HepG2 (cell line): ENCODE measurements around the gene PAX7. TPM values are rescaled to one million over a fixed set of nuclear protein-coding genes. Genes with fewer than 3 reads are reported as not detected.

Experiments
- ATAC-seq: fragments of 200-7000 bp; cut with Tn5 transposase; 3 replicates; pipeline ENCODE4 v1.9.1; 2020; ENCODE audit warnings: mild to moderate bottlenecking, moderate library complexity
- BruUV-seq: library from RNA; stranded (reverse); fragments of 400-500 nt; replicated peaks from 2 replicates; lab custom pipeline; 2021; lab: Mats Ljungman, UMichigan
- CTCF ChIA-PET: fragments of 300-600 bp; formaldehyde crosslinking; extraction: SDS; loops from one replicate; lab custom pipeline; 2021; ENCODE audit warnings: low total read pairs, inconsistent platforms, low intra/inter-chr PET ratio; lab: Yijun Ruan, JAX
- POLR2A ChIA-PET: fragments of 350-600 bp; sonication (Branson Sonifier 250); formaldehyde crosslinking; loops from one replicate; lab custom pipeline; 2020; ENCODE audit warnings: antibody characterized with exemption, inconsistent platforms; lab: Yijun Ruan, JAX
- DNase-seq: peaks from one replicate; pipeline ENCODE4 v3.0.0-alpha.2; 2015; ENCODE audit warnings: low spot score
- FAIRE-seq: peaks from 3 replicates; lab custom pipeline; 2011; peaks lifted over from hg19 to GRCh38; lab: Jason Lieb, UNC
- H2AFZ ChIP-seq: one replicate; pipeline ENCODE4 v1.6.1; 2011; ENCODE audit warnings: low read length, inconsistent platforms
- H3K27ac ChIP-seq: fragments of 300-600 bp; 3 replicates; pipeline ENCODE4 v1.8.0; 2011; ENCODE audit warnings: mixed run types, mild to moderate bottlenecking, mixed read lengths, low read length, inconsistent platforms; ENCODE audit not compliant: insufficient read depth; ENCODE audit errors: extremely low read length
- H3K27me3 ChIP-seq, 2 experiments: fragments of 200-600 bp in 1 of 2; 2 replicates in 1 of 2; 3 replicates in 1 of 2; pipeline versions ENCODE4 v1.6.0 to v1.8.0; 2011; ENCODE audit warnings: low read length in 2 of 2, mild to moderate bottlenecking in 2 of 2, moderate library complexity in 2 of 2, inconsistent platforms in 1 of 2; ENCODE audit not compliant: insufficient read depth in 2 of 2, control insufficient read depth in 1 of 2
- H3K36me3 ChIP-seq, 2 experiments: fragments of 200-600 bp in 1 of 2; replicated peaks in 1 of 2; 2 replicates in 1 of 2; 3 replicates in 1 of 2; pipeline versions ENCODE4 v1.5.1 to v1.8.0; 2011; ENCODE audit warnings: low read length in 2 of 2, inconsistent platforms in 1 of 2; ENCODE audit not compliant: insufficient read depth in 2 of 2, control insufficient read depth in 1 of 2
- H3K4me1 ChIP-seq: 2 replicates; pipeline ENCODE4 v1.5.1; 2012; ENCODE audit warnings: low read length, inconsistent platforms; ENCODE audit not compliant: insufficient read depth
- H3K4me2 ChIP-seq: 2 replicates; pipeline ENCODE4 v1.6.0; 2011; ENCODE audit warnings: low read depth, low read length, inconsistent platforms
- H3K4me3 ChIP-seq, 3 experiments: fragments of 200-600 bp in 1 of 3; sonication (generic), shearing (Covaris generic) in 1 of 3; replicated peaks in 1 of 3; 2 replicates each; pipeline ENCODE4 v1.5.1; 2011 to 2016; ENCODE audit warnings: low read length in 3 of 3, inconsistent platforms in 2 of 3, low read depth in 2 of 3, mild to moderate bottlenecking in 2 of 3, control low read depth in 1 of 3, mixed read lengths in 1 of 3; ENCODE audit not compliant: insufficient read depth in 1 of 3
- H3K79me2 ChIP-seq: one replicate; pipeline ENCODE4 v1.6.1; 2011; ENCODE audit warnings: low read length, inconsistent platforms; ENCODE audit not compliant: insufficient read depth
- H3K9ac ChIP-seq: 2 replicates; pipeline ENCODE4 v1.6.0; 2011; ENCODE audit warnings: mild to moderate bottlenecking, low read depth, low read length, inconsistent platforms; ENCODE audit not compliant: insufficient read depth
- H3K9me3 ChIP-seq: 2 replicates; pipeline ENCODE4 v1.5.1; 2012; ENCODE audit warnings: mild to moderate bottlenecking, low read length
- H4K20me1 ChIP-seq: 2 replicates; pipeline ENCODE4 v1.6.0; 2011; ENCODE audit warnings: inconsistent platforms, mild to moderate bottlenecking, low read length, moderate library complexity; ENCODE audit not compliant: insufficient read depth
- BCL3 ChIP-seq: sonication (generic); formaldehyde crosslinking; IDR thresholded peaks from 2 replicates; pipeline ENCODE4 v1.5.1; 2020; ENCODE audit warnings: mild to moderate bottlenecking, missing genetic modification reagents, moderate library complexity
- BCL6 ChIP-seq: IDR thresholded peaks from 2 replicates; pipeline ENCODE4 v1.6.1; 2016; ENCODE audit warnings: missing genetic modification reagents, missing compliant biosample characterization
- CSRNP1 ChIP-seq: sonication (generic); formaldehyde crosslinking; IDR thresholded peaks from 2 replicates; pipeline ENCODE4 v1.8.1; 2023; ENCODE audit warnings: mild to moderate bottlenecking, missing genetic modification reagents
- EZH2 ChIP-seq: conservative IDR thresholded peaks from 2 replicates; pipeline ENCODE4 v1.6.1; 2012; ENCODE audit warnings: mild to moderate bottlenecking, low read depth, low read length, moderate library complexity
- HDAC6 ChIP-seq: fragments of 200-600 bp; sonication (generic); IDR thresholded peaks from 2 replicates; pipeline ENCODE4 v1.7.0; 2017; ENCODE audit warnings: mild to moderate bottlenecking, antibody characterized with exemption, low read length, low read depth
- JUND ChIP-seq: sonication (generic); formaldehyde crosslinking; IDR thresholded peaks from 2 replicates; pipeline ENCODE4 v1.8.0; 2022; ENCODE audit warnings: mild to moderate bottlenecking, missing genetic modification reagents
- MIXL1 ChIP-seq: IDR thresholded peaks from 2 replicates; pipeline ENCODE4 v1.6.1; 2016
- SUZ12 ChIP-seq: fragments of 150-350 bp; IDR thresholded peaks from 2 replicates; pipeline ENCODE4 v1.6.1; 2014; ENCODE audit warnings: low read depth, low read length
- TCF7 ChIP-seq: sonication (generic); IDR thresholded peaks from 2 replicates; pipeline ENCODE4 v1.6.1; 2016; ENCODE audit warnings: antibody characterized with exemption, low read depth
- WGBS: methylation state at CpG from one replicate; pipeline ENCODE4 v1.1.6; 2017; ENCODE audit warnings: low lambda C conversion rate; 5-methylcytosine and 5-hydroxymethylcytosine counted together
- in situ Hi-C: cut with HindIII; loops from 2 replicates; pipeline ENCODE4 v1.10.0; 2017; ENCODE audit warnings: low pct_unique_long_range_greater_than_20kb; ENCODE audit not compliant: extremely low pct_ligation_motif_present
- intact Hi-C: fragments of 100-400 bp; cut with micrococcal nuclease; formaldehyde crosslinking; loops from one replicate; pipeline ENCODE4 v1.10.0; 2022; ENCODE audit not compliant: unreplicated experiment
- polyA plus RNA-seq, 8 experiments: library from polyadenylated mRNA; depleted of rRNA in 3 of 8; stranded (reverse) in 7 of 8; unstranded in 1 of 8; fragments of >200 nt; fragmentation: Illumina TruSeq in 4 of 8; extraction: Trizol in 4 of 8; gene quantifications; 2 replicates each; pipeline versions ENCODE4 v1.2.1 to v1.2.3, GENCODE V29; 2011 to 2016; ENCODE audit warnings: low read depth in 4 of 8, missing spikeins in 1 of 8, mixed read lengths in 1 of 8; ENCODE audit not compliant: insufficient read depth in 1 of 8
- total RNA-seq, 5 experiments: library from RNA; depleted of rRNA; stranded (reverse); fragments of >200 nt; fragmentation: Illumina TruSeq; extraction: Trizol; gene quantifications; 2 replicates each; pipeline ENCODE4 v1.2.3, GENCODE V29; 2016; ENCODE audit warnings: low read depth in 1 of 5

PAX7 gene
- total and polyA plus RNA-seq, 2 of the 13 experiments (the other 11 are each of a cell fraction or from before 2014, with no cell fraction given) = not detected

- H2AFZ ChIP-seq = no peak overlapping the region
- H3K9ac ChIP-seq = no peak overlapping the region
- FAIRE-seq (no peak), DNase-seq (peak; percentile 41), ATAC-seq (no peak)
- H3K36me3 ChIP-seq = no peaks in the 10 kb centered on the region
- in situ Hi-C loops (no loop called here), intact Hi-C loops (no loop called here)
- 2% methylated on average over 24 of the region's 35 CpGs for WGBS
- H4K20me1 ChIP-seq = peaks cover 22% of the 10 kb centered on the region; the same call in 1 of the 2 replicates
- peaks cover 42% of the 10 kb centered on the region for H3K4me1 ChIP-seq
- ChIA-PET CTCF (no interaction called here), POLR2A (interaction anchor here (1.4 kb wide), 1 partner anchor 23 kb away, joined by 3 read pairs; no protein-coding TSS in a partner anchor)
- H3K4me2 ChIP-seq = peak overlapping the region; percentile 34
- no peak overlapping the region for H3K27ac ChIP-seq
- no peaks in the 10 kb centered on the region for H3K79me2 ChIP-seq
- no peak for TF ChIP-seq MIXL1 (CRISPR knock-in tag)
- no peak for TF ChIP-seq CSRNP1 (CRISPR knock-in tag)
- TF ChIP-seq EZH2 = peak; percentile 94; the same call in 1 of the 2 replicates
- no peak for TF ChIP-seq BCL3 (CRISPR knock-in tag)
- TF ChIP-seq HDAC6 = no peak
- TF ChIP-seq BCL6 = 0 out of 2 replicates have a peak, but pooled peaks have one; percentile 27
- peak; percentile 66 for TF ChIP-seq TCF7
- TF ChIP-seq SUZ12 = no peak
- TF ChIP-seq JUND (CRISPR knock-in tag) = no peak
- no TSS peak for BruUV-seq
- H3K9me3 ChIP-seq = no peaks in the 10 kb centered on the region
- peak overlapping the region in 2 of 3 experiments; percentile 31 to 41; a peak in 2 of 6 replicates for H3K4me3 ChIP-seq
- peaks cover 19 to 93% of the 10 kb centered on the region in 2 experiments for H3K27me3 ChIP-seq
Measured at GRCh38 chr1:18646091-18646785, 15.6 kb downstream of the PAX7 start.
